ENCODE results near the gene SHE.
A peak's percentile ranks its signal among the peaks of the same experiment; 100 is the strongest.

Gene SHE

GRCh38 chr1:154478013-154478412 is 24.2 kb downstream of the SHE start:
- DNase-seq = no peak

- DNase-seq = no peak
Observed at GRCh38 chr1:154476791-154477190, 25.4 kb downstream of the SHE start.

GRCh38 chr1:154474802-154475201 is 27.4 kb downstream of the SHE start:
- no peak for DNase-seq

GRCh38 chr1:154471304-154471703 is 30.9 kb downstream of the SHE start:
- no peak for DNase-seq

DNA sequence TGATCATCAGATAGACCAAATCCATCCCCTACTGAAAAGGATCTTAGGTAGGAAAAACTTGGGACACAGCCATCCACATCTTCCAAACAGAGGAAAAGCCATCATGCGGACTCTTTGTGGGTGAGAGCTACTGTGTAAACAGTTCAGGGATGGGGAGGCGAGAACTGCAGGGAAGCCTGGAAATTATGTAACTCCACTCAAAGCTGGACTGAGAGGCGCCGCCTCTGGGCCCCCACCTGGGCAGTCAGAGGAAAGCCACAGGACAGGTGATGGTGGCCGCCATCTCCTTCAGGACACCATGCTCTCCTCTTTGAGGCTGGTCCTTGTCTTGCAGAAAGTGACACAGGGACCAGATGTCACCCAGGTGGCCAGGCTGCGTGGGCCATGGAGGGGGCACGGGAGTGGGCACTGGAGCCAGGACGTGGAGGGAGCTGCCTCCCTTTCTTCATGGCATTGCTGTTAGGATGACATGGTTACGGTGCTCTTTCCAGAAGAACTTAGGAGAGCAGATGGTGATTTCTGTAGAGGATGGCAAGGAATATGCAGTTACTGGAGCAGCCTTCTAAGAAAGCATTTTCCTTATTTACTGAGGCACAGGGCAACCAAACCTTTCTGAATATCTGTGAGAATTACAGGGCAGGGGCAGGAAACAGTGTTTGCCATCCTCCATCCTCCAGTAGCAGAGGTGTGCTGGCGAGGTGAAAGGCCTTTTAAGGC is 32.2 kb downstream of the SHE start:
- no peak for DNase-seq

DNA sequence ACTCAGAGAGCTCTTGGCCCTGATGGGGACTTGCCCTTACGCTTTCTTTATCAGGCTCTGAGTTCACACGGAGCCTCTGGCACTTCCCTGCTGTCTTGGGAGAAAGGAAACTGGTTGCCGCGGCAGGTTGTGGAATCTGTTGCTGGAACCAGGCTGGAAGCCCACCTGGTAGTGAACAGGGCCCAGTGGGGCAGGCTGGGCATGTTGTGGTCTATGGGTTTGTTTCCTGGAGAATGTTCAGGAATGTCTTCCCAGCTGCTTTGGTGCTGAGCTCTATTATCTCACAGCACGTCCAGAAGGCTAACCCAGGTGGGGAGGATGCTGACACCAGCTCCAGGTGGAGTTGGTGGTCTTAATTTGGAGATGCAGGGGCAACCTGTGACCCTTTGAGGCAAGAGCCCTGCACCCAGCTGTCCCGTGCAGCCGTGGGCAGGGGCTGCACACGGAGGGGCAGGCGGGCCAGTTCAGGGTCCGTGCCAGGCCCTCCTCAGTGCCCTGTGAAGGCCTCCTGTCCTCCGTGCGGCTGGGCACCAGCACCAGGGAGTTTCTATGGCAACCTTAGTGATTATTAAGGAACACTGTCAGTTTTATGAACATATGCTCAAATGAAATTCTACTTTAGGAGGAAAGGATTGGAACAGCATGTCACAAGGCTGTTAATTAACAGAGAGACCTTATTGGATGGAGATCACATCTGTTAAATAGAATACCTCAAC is 33.5 kb downstream of the SHE start:
- no peak for DNase-seq

GRCh38 chr1:154467434-154468102 is 34.6 kb downstream of the SHE start:
- peak; percentile 67 for DNase-seq

GRCh38 chr1:154466921-154467417 is 35.2 kb downstream of the SHE start:
- peak; percentile 35 for DNase-seq

DNA sequence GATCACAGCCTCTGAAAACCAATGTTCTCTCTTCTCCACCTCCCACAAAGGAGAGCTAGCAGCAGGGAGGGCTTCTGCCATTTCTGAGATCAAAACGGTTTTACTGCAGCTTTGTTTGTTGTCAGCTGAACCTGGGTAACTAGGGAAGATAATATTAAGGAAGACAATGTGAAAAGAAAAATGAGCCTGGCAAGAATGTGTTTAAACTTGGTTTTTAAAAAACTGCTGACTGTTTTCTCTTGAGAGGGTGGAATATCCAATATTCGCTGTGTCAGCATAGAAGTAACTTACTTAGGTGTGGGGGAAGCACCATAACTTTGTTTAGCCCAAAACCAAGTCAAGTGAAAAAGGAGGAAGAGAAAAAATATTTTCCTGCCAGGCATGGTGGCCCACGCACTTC is 36.0 kb downstream of the SHE start:
- DNase-seq = no peak

DNA sequence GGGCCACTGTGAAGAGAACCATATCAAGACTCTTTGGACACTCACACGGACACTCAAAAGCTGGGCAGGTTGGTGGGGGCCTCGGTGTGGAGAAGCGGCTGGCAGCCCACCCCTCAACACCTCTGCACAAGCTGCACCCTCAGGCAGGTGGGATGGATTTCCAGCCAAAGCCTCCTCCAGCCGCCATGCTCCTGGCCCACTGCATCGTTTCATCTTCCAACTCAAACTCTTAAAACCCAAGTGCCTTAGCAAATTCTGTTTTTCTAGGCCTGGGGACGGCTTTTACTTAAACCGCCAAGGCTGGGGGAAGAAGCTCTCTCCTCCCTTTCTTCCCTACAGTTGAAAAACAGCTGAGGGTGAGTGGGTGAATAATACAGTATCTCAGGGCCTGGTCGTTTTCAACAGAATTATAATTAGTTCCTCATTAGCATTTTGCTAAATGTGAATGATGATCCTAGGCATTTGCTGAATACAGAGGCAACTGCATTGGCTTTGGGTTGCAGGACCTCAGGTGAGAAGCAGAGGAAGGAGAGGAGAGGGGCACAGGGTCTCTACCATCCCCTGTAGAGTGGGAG is 36.5 kb downstream of the SHE start:
- no peak for DNase-seq

DNA sequence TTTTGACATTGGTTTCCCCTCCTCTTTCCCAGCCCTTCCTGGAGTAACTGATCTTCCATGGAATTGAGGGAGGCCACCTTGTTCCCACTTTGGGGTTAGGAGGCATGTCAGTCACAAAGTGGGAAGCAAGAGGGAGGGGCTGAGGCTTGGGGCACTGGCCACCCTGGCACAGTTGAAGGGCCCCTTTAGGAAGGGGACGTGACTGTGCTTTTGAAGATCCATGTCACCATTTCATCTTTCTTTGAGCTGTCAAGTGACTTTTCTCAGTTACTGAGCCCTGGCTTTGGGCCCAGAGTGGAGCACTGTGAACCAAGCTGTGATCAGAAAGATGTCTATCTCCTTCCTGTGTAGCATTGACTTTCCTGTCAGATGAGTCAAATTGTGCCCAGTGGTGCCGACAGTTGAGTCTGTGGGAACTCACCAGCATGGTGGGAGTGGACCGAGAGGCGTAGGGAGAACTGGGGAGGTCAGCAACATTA is 38.7 kb downstream of the SHE start:
- DNase-seq = peak; percentile 92

- DNase-seq = no peak
Observed at GRCh38 chr1:154460695-154461260, 41.4 kb downstream of the SHE start.

DNA sequence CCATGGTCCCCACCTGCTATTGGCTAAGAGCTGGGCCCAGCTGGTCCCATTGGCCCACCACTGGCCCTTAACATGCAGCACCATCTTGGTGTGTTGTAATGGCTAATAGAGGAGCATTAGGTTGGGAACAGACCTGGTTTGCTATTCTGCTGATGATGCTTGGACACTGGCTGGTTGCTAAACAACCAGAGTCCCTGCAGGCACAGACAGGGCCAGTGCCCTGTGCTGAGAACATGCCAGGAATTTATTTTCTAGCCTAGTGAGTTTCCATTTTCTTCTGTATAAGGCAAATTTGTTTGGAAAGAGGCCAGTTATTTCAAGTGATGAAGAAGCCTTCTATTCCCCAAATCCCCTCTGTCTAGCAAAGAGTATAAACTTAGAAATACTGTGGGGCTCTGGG is 43.1 kb downstream of the SHE start:
- DNase-seq = no peak

DNA sequence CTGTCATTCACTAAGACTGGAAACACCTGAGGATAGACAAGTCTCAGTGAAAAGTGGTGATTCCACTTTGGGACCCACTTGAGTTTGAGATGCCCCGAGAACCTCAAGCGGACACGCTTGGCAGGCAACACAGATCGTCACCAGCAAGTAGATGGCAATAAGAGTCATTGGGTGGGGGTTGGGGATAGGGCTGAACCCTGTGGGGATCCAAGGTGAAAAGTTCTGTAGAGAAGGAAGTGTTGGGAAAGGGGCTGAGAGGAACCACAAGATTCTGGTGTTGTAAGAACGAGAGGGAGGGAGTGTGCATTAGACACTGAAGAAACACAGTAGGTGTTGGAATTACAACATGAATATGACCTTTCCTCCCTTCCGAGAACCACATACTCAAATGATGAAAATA is 45.6 kb downstream of the SHE start:
- DNase-seq = no peak

DNA sequence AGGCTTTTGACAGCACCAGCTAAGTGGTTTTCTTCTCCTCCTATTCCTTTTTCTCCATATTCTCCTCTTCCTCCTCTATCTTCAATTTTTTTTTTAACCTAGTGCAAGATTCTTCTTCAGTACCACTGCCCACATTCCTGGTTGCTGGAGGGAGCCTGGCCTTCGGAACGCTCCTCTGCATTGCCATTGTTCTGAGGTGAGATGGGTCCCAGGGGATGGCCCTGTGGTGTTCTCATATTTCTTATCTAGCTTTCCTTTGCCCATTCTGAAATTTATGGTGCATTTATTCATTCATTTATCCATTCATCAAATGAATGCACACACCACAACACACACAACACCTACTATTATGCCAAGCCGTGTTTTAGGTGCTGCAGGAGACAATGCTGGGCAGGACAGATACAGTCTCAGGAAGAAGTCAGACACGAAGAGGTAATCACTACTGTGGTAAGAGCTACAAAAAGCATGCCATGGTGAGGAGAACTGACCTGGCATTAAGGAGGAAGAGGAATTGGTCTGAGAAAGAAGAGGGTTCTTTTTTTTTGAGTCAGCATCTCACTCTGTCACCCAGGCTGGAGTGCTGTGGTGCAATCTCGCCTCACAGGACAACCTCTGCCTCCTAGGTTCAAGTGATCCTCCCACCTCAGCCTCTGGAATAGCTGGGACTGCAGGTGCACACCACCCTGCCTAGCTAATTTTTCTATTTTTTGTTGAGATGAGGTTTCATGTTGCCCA is 47.7 kb downstream of the SHE start:
- DNase-seq = no peak

DNA sequence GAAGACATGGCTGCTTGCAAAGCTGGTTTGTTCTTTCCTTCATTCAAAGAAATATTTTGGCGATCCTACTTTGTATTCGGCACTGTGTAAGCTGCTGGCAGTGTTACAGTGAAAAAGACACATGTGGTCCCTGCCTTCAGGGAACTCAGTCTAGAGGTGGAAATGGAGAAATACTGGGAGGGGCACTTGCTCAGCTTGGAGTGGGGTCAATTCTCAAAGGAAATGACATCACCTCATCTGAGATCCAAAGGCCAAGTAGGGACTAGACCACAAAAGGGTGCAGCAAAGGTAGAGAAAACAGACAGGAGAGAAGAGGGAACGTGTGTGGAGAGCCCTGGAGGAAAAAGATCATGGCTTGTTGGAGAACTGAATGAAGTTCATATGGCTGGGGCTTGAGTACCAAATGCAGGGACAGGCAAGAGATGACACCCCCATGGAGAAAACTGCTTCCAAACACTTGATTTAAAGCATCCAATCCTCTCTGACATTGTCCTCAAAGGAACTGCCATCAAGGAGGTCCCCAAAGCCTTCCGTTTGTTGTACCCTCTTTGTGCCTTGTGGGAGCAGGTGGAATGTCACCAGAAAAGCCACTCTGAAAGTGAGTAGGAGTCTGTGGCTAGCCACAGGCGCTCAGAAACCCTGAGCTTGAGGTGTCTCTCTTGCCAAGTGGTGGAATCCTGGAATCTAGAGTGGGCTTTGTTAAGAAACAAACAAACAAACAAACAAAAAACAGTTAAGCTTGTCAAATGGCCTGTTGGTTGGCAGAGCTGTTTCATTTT is 48.4 kb downstream of the SHE start:
- DNase-seq = no peak

GRCh38 chr1:154453161-154453560 is 49.1 kb downstream of the SHE start:
- DNase-seq = no peak

DNA sequence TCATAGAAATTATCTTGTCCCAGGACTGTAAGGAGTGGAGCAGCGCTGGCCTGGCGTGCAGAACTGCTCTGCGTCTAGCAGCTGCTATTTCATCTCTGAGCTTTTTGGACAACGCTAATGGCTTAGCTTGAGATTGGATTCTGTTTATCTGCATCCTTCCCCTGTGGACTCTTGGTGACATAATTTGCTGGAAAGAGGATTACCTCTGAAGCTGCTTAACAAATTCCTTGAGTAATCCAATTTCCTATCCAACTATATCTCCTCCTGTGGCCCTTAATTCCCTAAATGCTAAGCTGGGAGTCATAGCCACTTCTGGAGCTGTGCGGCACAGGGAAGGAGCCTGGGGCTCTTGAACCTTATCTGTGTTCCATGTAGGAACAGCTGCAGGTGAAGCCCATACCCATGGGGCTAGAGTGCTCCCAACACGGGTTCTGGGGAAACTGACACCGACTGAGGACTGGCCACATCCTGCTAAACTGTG is 53.8 kb downstream of the SHE start:
- DNase-seq = no peak

DNA sequence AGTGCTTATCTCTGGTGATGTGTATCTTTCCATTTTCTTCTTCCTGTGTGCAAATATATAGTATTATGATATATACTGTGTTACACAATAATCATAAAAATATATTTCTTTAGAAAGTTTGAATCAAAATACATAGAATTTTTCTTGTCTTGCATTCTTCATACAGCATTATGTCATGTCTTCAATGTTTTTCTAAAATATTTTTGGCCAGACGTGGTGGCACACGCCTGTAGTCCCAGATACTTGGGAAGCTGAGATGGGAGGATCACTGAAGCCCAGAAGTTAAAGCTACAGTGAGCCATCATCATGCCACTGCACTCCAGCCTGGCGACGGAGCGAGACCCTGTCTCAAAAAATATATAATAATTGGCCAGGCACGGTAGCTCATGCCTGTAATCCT is 55.4 kb downstream of the SHE start:
- no peak for DNase-seq

DNA sequence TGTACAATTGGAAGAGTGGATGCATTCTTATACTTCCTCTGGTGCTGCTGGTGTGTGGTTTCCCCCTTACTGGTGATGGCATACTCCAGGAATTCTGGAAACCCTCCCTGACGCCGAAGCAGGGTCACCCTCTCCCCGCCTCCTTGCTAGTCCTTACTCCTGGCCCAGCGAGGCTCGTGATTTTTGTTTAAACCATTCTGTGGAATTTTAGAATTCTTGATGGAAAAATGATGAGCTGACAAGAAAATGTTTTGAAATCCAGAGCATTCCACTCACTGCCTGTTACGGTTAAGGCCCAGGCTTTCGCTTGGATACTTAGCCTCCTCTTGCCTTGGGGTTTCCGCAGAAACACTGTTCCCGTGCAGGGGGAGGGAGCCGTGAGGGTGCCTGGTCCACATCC is 55.9 kb downstream of the SHE start:
- no peak for DNase-seq

GRCh38 chr1:154445040-154445472 is 57.2 kb downstream of the SHE start:
- DNase-seq = peak; percentile 92
